HEK293T (cell line): Measurements from ENCODE around the gene PPIL1.

Experiments used
- TARDBP ChIP-seq: fragments of 450-650 bp; IDR thresholded peaks from 2 replicates; pipeline ENCODE4 v1.6.1; 2016
- TF ChIP-seq, protein P1 (sequence below): fragments of 450-650 bp; IDR thresholded peaks from 2 replicates; pipeline ENCODE4 v1.6.1; 2016

GRCh38 chr6:36920546-36920945 lies 45.9 kb upstream of the PPIL1 start:
- TF ChIP-seq, protein P1, sequence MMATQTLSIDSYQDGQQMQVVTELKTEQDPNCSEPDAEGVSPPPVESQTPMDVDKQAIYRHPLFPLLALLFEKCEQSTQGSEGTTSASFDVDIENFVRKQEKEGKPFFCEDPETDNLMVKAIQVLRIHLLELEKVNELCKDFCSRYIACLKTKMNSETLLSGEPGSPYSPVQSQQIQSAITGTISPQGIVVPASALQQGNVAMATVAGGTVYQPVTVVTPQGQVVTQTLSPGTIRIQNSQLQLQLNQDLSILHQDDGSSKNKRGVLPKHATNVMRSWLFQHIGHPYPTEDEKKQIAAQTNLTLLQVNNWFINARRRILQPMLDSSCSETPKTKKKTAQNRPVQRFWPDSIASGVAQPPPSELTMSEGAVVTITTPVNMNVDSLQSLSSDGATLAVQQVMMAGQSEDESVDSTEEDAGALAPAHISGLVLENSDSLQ = no peak
- TF ChIP-seq TARDBP = no peak
